ENCODE results near the gene SLC25A34.

SLC25A34 gene

DNA sequence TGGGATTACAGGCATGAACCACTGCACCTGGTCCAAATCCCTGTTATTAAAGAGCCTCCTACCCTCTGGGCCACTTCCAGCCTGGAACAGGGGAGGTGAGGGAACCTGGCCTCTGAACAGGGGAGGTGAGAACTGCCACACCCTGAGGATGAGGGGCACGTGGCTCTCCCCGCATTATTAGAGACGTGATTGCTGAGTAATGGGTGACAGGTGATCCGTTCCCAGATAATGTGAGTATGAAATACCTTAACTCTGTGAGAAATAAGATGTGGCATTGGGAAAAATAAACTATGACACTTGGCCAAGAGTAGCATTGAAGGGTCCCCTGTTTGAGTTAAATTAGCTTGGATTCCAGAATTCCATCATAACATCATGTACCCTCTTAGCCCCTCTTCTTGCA is 13.6 kb upstream of the SLC25A34 start:
- in situ Hi-C loops (cut with MboI; ENCODE audit: low pct_unique_long_range_greater_than_20kb, low sequenced_read_pairs, unreplicated experiment), result no loop called here
- TF ChIP-seq, protein P1, sequence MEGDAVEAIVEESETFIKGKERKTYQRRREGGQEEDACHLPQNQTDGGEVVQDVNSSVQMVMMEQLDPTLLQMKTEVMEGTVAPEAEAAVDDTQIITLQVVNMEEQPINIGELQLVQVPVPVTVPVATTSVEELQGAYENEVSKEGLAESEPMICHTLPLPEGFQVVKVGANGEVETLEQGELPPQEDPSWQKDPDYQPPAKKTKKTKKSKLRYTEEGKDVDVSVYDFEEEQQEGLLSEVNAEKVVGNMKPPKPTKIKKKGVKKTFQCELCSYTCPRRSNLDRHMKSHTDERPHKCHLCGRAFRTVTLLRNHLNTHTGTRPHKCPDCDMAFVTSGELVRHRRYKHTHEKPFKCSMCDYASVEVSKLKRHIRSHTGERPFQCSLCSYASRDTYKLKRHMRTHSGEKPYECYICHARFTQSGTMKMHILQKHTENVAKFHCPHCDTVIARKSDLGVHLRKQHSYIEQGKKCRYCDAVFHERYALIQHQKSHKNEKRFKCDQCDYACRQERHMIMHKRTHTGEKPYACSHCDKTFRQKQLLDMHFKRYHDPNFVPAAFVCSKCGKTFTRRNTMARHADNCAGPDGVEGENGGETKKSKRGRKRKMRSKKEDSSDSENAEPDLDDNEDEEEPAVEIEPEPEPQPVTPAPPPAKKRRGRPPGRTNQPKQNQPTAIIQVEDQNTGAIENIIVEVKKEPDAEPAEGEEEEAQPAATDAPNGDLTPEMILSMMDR (IDR thresholded peaks at IDR 0.05; ENCODE audit: extremely low read depth, insufficient read depth, missing control alignments), result no peak
- DNase-seq (ENCODE audit: low spot score), result no peak

DNA sequence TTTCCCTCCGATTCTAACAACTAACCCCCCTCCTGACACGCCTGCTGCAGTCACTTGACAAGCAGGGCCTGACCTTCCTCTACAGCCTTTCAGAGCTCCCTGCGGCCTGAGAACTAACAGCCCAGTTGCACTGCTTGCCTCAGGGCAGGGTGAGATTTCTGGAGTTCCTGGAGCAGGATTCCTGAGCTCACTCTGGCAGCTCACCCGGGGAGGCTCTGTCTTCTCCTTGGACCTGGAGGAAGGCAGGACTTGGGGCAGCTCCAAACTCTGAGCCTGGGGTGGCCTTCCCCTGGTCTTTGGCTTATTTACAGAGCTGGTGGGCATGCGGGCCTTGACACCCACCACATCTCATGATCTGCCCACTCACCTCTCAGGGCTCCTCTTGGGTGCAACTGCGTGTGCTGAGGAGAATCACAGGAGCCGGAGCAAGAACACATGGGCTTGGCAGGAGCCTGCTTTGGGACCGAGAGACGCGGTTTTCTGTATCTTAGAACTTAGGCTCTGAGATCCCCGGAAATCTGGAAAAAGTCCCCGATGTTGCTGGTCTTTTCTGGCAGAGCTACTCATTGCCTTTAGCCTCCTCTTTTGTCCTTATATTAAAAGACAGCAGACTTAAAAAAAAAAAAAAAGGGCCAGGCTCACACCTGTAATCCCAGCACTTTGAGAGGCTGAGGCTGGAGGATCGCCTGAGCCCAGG is 13.1 kb upstream of the SLC25A34 start:
- no peak for DNase-seq (ENCODE audit: low spot score)
- in situ Hi-C loops (cut with MboI; ENCODE audit: low pct_unique_long_range_greater_than_20kb, low sequenced_read_pairs, unreplicated experiment), result no loop called here

DNA sequence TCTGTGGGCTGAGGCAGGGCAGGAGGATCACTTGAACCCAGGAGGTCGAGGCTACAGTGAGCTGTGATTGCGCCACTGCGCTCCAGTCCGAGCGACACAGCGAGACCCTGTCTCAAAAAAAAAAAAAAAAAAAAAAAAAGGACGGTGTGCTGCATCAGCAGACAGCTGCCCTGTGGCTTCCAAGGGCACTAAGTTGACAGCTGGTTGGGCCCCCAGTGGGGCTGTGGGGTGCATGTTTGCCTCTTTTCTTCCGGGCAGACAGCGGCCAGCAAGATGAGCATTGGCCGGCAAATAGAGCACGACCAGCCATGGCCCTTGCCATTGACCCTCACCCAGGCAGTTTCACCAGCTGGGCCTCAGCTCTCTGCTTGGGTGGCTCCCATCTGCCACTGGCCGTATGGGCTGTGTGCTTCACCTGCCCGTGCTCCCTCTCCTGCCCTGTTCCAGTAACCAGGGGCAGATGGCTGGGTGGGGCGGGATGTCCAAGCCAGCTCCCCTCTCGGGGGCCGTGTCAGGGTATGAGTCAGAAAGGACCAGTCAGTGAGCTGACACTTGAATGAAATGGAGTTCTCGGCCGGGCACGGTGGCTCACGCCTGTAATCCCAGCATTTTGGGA is 12.3 kb upstream of the SLC25A34 start:
- in situ Hi-C loops (cut with MboI; ENCODE audit: low pct_unique_long_range_greater_than_20kb, low sequenced_read_pairs, unreplicated experiment), result no loop called here
- TF ChIP-seq, protein P1 (IDR thresholded peaks at IDR 0.05; ENCODE audit: extremely low read depth, insufficient read depth, missing control alignments), result no peak
- DNase-seq (ENCODE audit: low spot score), result no peak

More for the DNA sequence above, 13.1 kb upstream of the SLC25A34 start:
- TF ChIP-seq, protein P1 (IDR thresholded peaks at IDR 0.05; ENCODE audit: extremely low read depth, insufficient read depth, missing control alignments), result no peak

DNA sequence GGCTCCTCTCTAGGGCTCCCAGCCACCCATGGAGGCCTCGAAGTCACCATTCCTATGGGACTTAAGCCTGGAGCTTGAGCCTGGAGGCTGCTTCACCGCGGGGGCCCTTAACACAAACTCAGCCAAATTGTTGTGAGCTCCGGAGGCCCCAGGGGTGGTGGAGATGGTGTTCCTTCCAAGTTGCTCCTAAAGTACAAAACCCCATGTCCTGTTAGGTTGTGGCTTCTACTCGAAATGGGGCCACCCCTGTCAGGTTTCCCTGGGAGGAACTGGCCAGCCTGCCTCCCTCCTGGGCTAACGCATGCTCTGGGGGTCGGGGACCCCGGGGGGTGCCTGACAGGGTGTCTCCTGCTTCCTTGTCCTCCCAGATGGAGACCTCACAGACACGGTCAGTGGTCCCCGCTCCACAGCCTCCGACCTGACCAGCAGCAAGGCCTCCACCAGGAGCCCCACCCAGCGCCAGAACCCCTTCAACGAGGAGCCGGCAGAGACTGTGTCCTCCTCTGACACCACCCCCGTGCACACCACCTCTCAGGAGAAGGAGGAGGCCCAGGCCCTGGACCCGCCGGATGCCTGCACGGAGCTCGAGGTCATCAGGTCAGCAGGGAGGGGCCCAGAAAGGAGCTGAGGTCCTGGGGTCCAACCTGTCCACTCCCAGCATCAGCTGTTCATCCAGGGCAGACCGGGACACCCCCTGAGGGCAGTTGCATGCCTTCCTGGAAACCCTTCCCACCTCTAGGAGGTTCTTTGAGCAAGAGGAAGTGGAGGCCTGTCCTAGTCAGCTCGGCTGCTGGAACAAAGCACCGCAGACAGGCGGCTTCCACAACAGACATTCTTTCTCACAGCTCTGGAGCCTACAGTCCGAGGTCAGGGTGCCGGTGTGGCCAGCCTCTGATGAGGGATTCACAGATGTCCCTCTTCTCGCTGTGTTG is 10.8 kb upstream of the SLC25A34 start:
- DNase-seq (ENCODE audit: low spot score), result no peak
- TF ChIP-seq, protein P1 (IDR thresholded peaks at IDR 0.05; ENCODE audit: extremely low read depth, insufficient read depth, missing control alignments), result no peak
- in situ Hi-C loops (cut with MboI; ENCODE audit: low pct_unique_long_range_greater_than_20kb, low sequenced_read_pairs, unreplicated experiment), result no loop called here

DNA sequence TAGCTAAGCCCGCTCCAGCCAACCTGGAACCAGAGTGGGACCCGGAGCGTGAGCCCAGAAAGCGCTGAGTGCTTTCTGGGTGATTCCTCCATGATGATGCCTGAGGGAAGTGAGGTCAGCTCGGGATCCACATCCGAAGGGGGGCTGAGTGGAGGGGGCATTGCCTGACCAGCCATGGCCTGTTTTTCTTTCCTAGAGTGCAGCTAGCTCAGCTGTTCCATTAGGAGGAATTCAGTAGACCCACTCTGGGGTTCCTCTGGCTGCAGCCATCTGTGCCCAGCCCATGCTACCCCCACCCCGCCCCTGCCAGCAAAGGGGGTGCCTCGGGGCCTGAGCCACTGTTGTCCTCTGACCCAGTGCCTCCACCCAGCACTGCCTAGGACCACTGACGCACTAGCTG is 9.6 kb upstream of the SLC25A34 start:
- TF ChIP-seq, protein P1 (IDR thresholded peaks at IDR 0.05; ENCODE audit: extremely low read depth, insufficient read depth, missing control alignments), result no peak
- no peak for DNase-seq (ENCODE audit: low spot score)
- in situ Hi-C loops (cut with MboI; ENCODE audit: low pct_unique_long_range_greater_than_20kb, low sequenced_read_pairs, unreplicated experiment), result no loop called here

DNA sequence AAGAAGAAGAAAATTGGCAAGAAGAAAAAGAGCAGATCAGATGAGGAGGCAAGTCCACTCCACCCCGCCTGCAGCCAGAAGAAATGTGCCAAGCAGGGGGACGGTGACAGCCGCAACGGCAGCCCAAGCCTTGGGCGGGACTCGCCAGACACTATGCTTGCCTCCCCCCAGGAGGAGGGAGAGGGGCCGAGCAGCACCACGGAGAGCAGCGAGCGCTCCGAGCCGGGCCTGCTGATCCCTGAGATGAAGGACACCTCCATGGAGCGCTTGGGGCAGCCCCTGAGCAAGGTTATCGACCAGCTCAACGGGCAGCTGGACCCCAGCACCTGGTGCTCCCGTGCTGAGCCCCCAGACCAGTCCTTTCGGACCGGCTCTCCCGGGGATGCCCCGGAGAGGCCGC is 9.0 kb upstream of the SLC25A34 start:
- in situ Hi-C loops (cut with MboI; ENCODE audit: low pct_unique_long_range_greater_than_20kb, low sequenced_read_pairs, unreplicated experiment), result no loop called here
- TF ChIP-seq, protein P1 (IDR thresholded peaks at IDR 0.05; ENCODE audit: extremely low read depth, insufficient read depth, missing control alignments), result no peak
- DNase-seq (ENCODE audit: low spot score), result no peak

All from GM13977 (cell line).